Cardiac muscle cell (in vitro differentiated cells and primary cell): ENCODE measurements around the gene RAB38. TPM values are rescaled to one million over a fixed set of nuclear protein-coding genes. Genes with fewer than 3 reads are reported as not detected.
A peak's percentile ranks its signal among the peaks of the same experiment; 100 is the strongest.

Experiments used
- DNase-seq, 2 donors: peaks; one replicate each; pipeline versions ENCODE4 v3.0.0 to v3.0.0-alpha.2; 2010 to 2017; ENCODE audit warnings: low read depth in 1 of 2, low spot score in 1 of 2
- H3K27ac ChIP-seq: fragments of 200-600 bp; sonication (generic); 2 replicates; pipeline ENCODE4 v1.5.1; 2016
- H3K27me3 ChIP-seq: fragments of 200-600 bp; sonication (generic); 2 replicates; pipeline ENCODE4 v1.6.0; 2016; ENCODE audit warnings: control low read depth
- H3K36me3 ChIP-seq: fragments of 200-600 bp; sonication (generic); 2 replicates; pipeline ENCODE4 v1.5.1; 2016; ENCODE audit warnings: control low read depth
- H3K4me1 ChIP-seq: fragments of 200-600 bp; sonication (generic); 2 replicates; pipeline ENCODE4 v1.8.1; 2017; ENCODE audit warnings: low read depth, mild to moderate bottlenecking, mixed run types
- H3K4me3 ChIP-seq: fragments of 200-600 bp; sonication (generic); 2 replicates; pipeline ENCODE4 v1.5.1; 2016; ENCODE audit warnings: mild to moderate bottlenecking
- H3K9me3 ChIP-seq: fragments of 200-600 bp; sonication (generic); 2 replicates; pipeline ENCODE4 v1.5.1; 2017; ENCODE audit warnings: low read depth, mild to moderate bottlenecking, control low read depth
- polyA plus RNA-seq: library from polyadenylated mRNA; unstranded; fragments of >200 nt; fragmentation: Nextera tagmentation; extraction: Ambion mirVana; gene quantifications from 2 replicates; pipeline ENCODE4 v1.2.1, GENCODE V29; 2016
- total RNA-seq: library from RNA; depleted of rRNA; stranded (reverse); fragments of >200 nt; gene quantifications from 2 replicates; pipeline ENCODE4 v1.2.3, GENCODE V29; 2016
- TF ChIP-seq, protein P1 (sequence below): IDR thresholded peaks from 2 replicates; pipeline ENCODE4 v1.5.1; 2012; ENCODE audit warnings: low read depth, mild to moderate bottlenecking, low read length

The RAB38 gene
- total and polyA plus RNA-seq, 2 experiments from 2014 or later, result 7.7 to 12.0 TPM

- Histone ChIP-seq H3K4me1 (no peaks in the 10 kb centered on the region), H3K4me3 (no peak overlapping the region), H3K27ac (no peak overlapping the region), H3K36me3 (no peaks in the 10 kb centered on the region), H3K27me3 (no peaks in the 10 kb centered on the region), H3K9me3 (no peaks in the 10 kb centered on the region)
- TF ChIP-seq, protein P1, sequence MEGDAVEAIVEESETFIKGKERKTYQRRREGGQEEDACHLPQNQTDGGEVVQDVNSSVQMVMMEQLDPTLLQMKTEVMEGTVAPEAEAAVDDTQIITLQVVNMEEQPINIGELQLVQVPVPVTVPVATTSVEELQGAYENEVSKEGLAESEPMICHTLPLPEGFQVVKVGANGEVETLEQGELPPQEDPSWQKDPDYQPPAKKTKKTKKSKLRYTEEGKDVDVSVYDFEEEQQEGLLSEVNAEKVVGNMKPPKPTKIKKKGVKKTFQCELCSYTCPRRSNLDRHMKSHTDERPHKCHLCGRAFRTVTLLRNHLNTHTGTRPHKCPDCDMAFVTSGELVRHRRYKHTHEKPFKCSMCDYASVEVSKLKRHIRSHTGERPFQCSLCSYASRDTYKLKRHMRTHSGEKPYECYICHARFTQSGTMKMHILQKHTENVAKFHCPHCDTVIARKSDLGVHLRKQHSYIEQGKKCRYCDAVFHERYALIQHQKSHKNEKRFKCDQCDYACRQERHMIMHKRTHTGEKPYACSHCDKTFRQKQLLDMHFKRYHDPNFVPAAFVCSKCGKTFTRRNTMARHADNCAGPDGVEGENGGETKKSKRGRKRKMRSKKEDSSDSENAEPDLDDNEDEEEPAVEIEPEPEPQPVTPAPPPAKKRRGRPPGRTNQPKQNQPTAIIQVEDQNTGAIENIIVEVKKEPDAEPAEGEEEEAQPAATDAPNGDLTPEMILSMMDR, result no peak
- DNase-seq, result no peak
Observed at GRCh38 chr11:88164806-88165585, 10.2 kb downstream of the RAB38 start.

- Histone ChIP-seq H3K27me3 (no peaks in the 10 kb centered on the region), H3K36me3 (no peaks in the 10 kb centered on the region), H3K9me3 (no peaks in the 10 kb centered on the region), H3K4me3 (no peak overlapping the region), H3K4me1 (no peaks in the 10 kb centered on the region), H3K27ac (no peak overlapping the region)
- DNase-seq, result no peak
- TF ChIP-seq, protein P1, result no peak
Observed at GRCh38 chr11:88164320-88164719, 10.9 kb downstream of the RAB38 start.

DNA sequence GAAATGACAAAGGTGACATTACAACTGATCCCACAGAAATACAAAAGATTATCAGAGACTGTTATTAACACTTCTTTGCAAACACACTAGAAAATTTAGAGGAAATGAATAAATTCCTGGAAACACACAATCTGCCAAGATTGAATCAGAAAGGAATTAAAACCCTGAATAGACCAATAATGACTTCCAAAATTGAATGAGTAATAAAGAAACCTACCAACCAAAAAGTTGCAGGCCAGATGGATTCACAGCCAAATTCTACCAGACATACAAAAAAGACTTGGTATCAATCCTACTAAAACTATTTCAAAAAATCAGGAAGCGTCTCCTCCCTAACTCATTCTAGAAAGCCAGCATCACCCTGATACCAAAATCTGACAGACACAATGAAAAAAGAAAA is 17.2 kb downstream of the RAB38 start:
- DNase-seq, result no peak
- TF ChIP-seq, protein P1, result no peak
- no peak overlapping the region for H3K27ac ChIP-seq

DNA sequence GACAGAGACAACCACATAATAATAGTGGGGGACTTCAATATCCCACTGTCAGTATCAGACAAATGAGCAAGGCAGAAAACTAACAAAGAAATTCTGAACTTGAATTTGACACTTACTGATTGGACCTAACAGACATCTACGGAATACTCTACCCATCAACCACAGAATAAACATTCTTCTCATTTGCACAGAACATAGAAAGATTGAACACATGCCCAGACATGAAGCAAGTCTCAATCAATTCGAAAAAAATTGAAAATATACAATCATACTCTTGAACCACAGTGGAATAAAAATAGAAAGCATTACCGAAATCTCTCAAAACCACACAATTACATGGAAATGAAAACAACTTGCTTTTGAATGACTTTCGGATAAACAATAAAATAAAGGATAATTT is 17.9 kb downstream of the RAB38 start:
- TF ChIP-seq, protein P1, result no peak
- H3K36me3 ChIP-seq, result no peaks in the 10 kb centered on the region
- DNase-seq, result no peak
- no peak overlapping the region for H3K4me3 ChIP-seq
- H3K27me3 ChIP-seq, result no peaks in the 10 kb centered on the region
- no peaks in the 10 kb centered on the region for H3K9me3 ChIP-seq
- no peak overlapping the region for H3K27ac ChIP-seq
- H3K4me1 ChIP-seq, result peaks cover 12% of the 10 kb centered on the region

More for the DNA sequence above, 17.2 kb downstream of the RAB38 start:
- H3K4me1 ChIP-seq, result peaks cover 5% of the 10 kb centered on the region
- H3K27me3 ChIP-seq, result no peaks in the 10 kb centered on the region
- H3K9me3 ChIP-seq, result no peaks in the 10 kb centered on the region
- no peaks in the 10 kb centered on the region for H3K36me3 ChIP-seq
- H3K4me3 ChIP-seq, result no peak overlapping the region

- H3K27ac ChIP-seq, result peak overlapping the region; percentile 37
Observed at GRCh38 chr11:88152381-88152780, 22.9 kb downstream of the RAB38 start.

More at GRCh38 chr11:88152381-88152780, 22.9 kb downstream of the RAB38 start:
- no peaks in the 10 kb centered on the region for H3K36me3 ChIP-seq
- H3K9me3 ChIP-seq, result no peaks in the 10 kb centered on the region
- H3K27me3 ChIP-seq, result no peaks in the 10 kb centered on the region
- no peak overlapping the region for H3K4me3 ChIP-seq
- DNase-seq, result peak in 1 of 2 donors; percentile 34
- H3K4me1 ChIP-seq, result peaks cover 19% of the 10 kb centered on the region
- TF ChIP-seq, protein P1, result no peak
